Neural progenitor cell (in vitro differentiated cells): ENCODE data around the gene SPRR3. TPM values are rescaled to one million over a fixed set of nuclear protein-coding genes. Genes with fewer than 3 reads are reported as not detected.

Experiments
- DNase-seq: peaks from one replicate; pipeline ENCODE4 v3.0.0-alpha.2; 2016; ENCODE audit warnings: low spot score
- H2AFZ ChIP-seq: fragments of 200-600 bp; sonication (generic); replicated peaks from 2 replicates; pipeline ENCODE4 v1.6.1; 2016; ENCODE audit warnings: antibody characterized with exemption
- H3F3A ChIP-seq: fragments of 200-600 bp; sonication (generic); 2 replicates; pipeline ENCODE4 v1.6.1; 2016; ENCODE audit warnings: antibody characterized with exemption, low read depth
- H3K27ac ChIP-seq: fragments of 200-600 bp; sonication (generic); 2 replicates; pipeline ENCODE4 v1.5.1; 2016; ENCODE audit warnings: mild to moderate bottlenecking
- H3K27me3 ChIP-seq: fragments of 200-600 bp; sonication (generic); 2 replicates; pipeline ENCODE4 v1.6.1; 2016; ENCODE audit warnings: mild to moderate bottlenecking, moderate library complexity
- H3K36me3 ChIP-seq: fragments of 200-600 bp; sonication (generic); 2 replicates; pipeline ENCODE4 v1.5.1; 2016
- H3K4me1 ChIP-seq: fragments of 200-600 bp; sonication (generic); 2 replicates; pipeline ENCODE4 v1.6.1; 2016; ENCODE audit warnings: mixed run types
- H3K4me2 ChIP-seq: fragments of 200-600 bp; sonication (generic); 2 replicates; pipeline ENCODE4 v1.6.1; 2016
- H3K4me3 ChIP-seq: fragments of 200-600 bp; sonication (generic); 2 replicates; pipeline ENCODE4 v1.5.1; 2016
- H3K79me2 ChIP-seq: fragments of 200-600 bp; sonication (generic); 2 replicates; pipeline ENCODE4 v1.6.1; 2016; ENCODE audit warnings: low read depth
- H3K9ac ChIP-seq: fragments of 200-600 bp; sonication (generic); 2 replicates; pipeline ENCODE4 v1.6.1; 2016
- H3K9me3 ChIP-seq: fragments of 200-600 bp; sonication (generic); 2 replicates; pipeline ENCODE4 v1.5.1; 2016; ENCODE audit warnings: low read depth
- H4K20me1 ChIP-seq: fragments of 200-600 bp; sonication (generic); 2 replicates; pipeline ENCODE4 v1.6.1; 2016; ENCODE audit warnings: low read depth
- H3K27ac Mint-ChIP-seq: 3 replicates; pipeline ENCODE4 v1.8.0; 2021; ENCODE audit warnings: mixed read lengths
- H3K27me3 Mint-ChIP-seq: 2 replicates; pipeline ENCODE4 v1.8.0; 2022; ENCODE audit warnings: low read depth, mild to moderate bottlenecking, inconsistent platforms, moderate library complexity, mixed read lengths; ENCODE audit not compliant: insufficient read depth
- H3K36me3 Mint-ChIP-seq: 3 replicates; pipeline ENCODE4 v1.8.0; 2021; ENCODE audit warnings: mixed read lengths
- H3K4me1 Mint-ChIP-seq: 3 replicates; pipeline ENCODE4 v1.8.0; 2021; ENCODE audit warnings: mixed read lengths
- H3K4me3 Mint-ChIP-seq: 3 replicates; pipeline ENCODE4 v1.8.0; 2021; ENCODE audit warnings: mild to moderate bottlenecking, moderate library complexity, mixed read lengths
- H3K9me3 Mint-ChIP-seq: 3 replicates; pipeline ENCODE4 v1.8.0; 2020; ENCODE audit warnings: mixed read lengths
- EZH2 ChIP-seq: fragments of 200-600 bp; sonication (generic); IDR thresholded peaks from 2 replicates; pipeline ENCODE4 v1.6.1; 2017; ENCODE audit warnings: antibody characterized with exemption, mild to moderate bottlenecking, moderate library complexity
- EZH2phosphoT487 ChIP-seq: fragments of 200-600 bp; sonication (generic); IDR thresholded peaks from 2 replicates; pipeline ENCODE4 v1.6.1; 2017; ENCODE audit warnings: antibody characterized with exemption
- total RNA-seq: library from RNA; depleted of rRNA; stranded (reverse); fragments of >200 nt; gene quantifications from 2 replicates; pipeline ENCODE4 v1.2.3, GENCODE V29; 2015; ENCODE audit warnings: low replicate concordance
- TF ChIP-seq, protein P1 (sequence below): fragments of 200-600 bp; sonication (generic); IDR thresholded peaks from 2 replicates; pipeline ENCODE4 v1.5.1; 2017; ENCODE audit warnings: antibody characterized with exemption, mild to moderate bottlenecking

SPRR3 gene
- total RNA-seq, 1 donor from 2014 or later = not detected

DNA sequence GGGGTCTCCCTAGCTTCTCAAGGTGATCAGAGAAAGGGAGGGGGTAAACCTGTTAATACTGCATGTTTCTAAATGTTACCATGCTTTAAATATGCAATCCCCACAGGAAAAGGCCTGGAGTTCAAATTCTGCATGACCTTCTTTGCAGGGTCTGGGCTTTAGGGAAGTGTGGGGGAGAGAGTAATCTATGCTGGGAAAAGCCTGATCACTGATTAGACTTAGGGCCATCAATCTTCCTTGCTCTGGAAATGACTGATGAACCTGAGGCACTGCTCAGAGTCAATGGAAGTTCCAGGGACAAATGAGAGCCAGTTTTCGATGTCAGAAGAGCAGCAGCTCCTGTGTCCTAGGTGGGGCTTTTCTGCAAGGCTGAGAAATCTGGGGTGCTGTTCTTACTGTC, 20.9 kb upstream of the SPRR3 start:
- Histone ChIP-seq H2AFZ (no peak overlapping the region), H3K9me3 (no peaks in the 10 kb centered on the region), H3K27ac (no peak overlapping the region), H3K4me2 (no peak overlapping the region), H3K9ac (no peak overlapping the region), H3F3A (no peaks in the 10 kb centered on the region), H3K27me3 (no peaks in the 10 kb centered on the region), H3K4me3 (no peak overlapping the region), H3K4me1 (no peaks in the 10 kb centered on the region), H3K36me3 (no peaks in the 10 kb centered on the region), H4K20me1 (no peaks in the 10 kb centered on the region), H3K79me2 (no peaks in the 10 kb centered on the region)
- Mint-ChIP-seq H3K27me3 (peaks cover 7% of the 10 kb centered on the region), H3K36me3 (no peaks in the 10 kb centered on the region), H3K9me3 (no peaks in the 10 kb centered on the region), H3K4me3 (no peak overlapping the region), H3K4me1 (no peaks in the 10 kb centered on the region), H3K27ac (no peak overlapping the region)
- TF ChIP-seq EZH2phosphoT487 (no peak), EZH2 (no peak)
- TF ChIP-seq, protein P1, sequence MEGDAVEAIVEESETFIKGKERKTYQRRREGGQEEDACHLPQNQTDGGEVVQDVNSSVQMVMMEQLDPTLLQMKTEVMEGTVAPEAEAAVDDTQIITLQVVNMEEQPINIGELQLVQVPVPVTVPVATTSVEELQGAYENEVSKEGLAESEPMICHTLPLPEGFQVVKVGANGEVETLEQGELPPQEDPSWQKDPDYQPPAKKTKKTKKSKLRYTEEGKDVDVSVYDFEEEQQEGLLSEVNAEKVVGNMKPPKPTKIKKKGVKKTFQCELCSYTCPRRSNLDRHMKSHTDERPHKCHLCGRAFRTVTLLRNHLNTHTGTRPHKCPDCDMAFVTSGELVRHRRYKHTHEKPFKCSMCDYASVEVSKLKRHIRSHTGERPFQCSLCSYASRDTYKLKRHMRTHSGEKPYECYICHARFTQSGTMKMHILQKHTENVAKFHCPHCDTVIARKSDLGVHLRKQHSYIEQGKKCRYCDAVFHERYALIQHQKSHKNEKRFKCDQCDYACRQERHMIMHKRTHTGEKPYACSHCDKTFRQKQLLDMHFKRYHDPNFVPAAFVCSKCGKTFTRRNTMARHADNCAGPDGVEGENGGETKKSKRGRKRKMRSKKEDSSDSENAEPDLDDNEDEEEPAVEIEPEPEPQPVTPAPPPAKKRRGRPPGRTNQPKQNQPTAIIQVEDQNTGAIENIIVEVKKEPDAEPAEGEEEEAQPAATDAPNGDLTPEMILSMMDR = no peak
- DNase-seq = no peak

DNA sequence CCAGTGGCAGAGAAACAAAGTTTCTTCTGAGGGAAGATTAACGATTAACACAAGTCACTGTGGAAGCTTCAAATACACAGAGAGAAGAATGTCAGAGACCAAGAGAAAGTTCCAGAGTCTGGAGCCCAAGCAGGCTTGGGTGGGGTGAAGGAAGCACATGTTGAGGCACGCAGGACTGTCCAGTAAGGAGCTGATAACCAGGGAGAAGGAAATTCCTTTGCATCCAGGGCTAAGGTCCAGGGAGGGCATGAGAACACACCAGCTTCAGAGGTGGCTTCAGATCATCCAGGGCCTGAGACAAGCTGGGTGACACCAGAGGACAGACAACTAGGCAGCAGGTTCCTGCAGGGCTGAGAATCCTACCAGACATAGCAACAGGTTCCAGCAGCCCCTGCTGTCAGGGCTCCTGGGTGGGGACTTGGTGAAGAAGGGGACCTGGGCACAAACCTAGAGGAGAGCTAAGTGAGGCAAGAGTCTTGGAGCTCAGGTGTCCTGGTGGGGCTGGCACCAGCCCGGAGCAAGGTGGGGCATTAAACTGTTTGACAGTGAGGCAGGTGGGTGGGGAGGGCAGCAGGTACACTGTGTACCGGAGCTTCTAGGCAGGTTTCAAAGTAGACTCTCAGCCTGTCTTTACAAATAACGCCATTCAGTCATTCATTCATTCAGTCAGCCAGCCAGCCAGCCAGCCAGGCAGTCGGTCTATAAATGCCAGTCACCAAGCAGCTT, 20.2 kb upstream of the SPRR3 start:
- H3K4me2 ChIP-seq = no peak overlapping the region
- DNase-seq = no peak
- H3K27ac ChIP-seq = no peak overlapping the region
- no peak overlapping the region for H3K9ac ChIP-seq
- no peaks in the 10 kb centered on the region for H3K27me3 ChIP-seq
- H3F3A ChIP-seq = no peaks in the 10 kb centered on the region
- H3K4me3 ChIP-seq = no peak overlapping the region
- H3K4me3 Mint-ChIP-seq = no peak overlapping the region
- TF ChIP-seq, protein P1 = no peak
- no peak for TF ChIP-seq EZH2
- no peak for TF ChIP-seq EZH2phosphoT487
- H3K36me3 ChIP-seq = no peaks in the 10 kb centered on the region
- no peak overlapping the region for H3K27ac Mint-ChIP-seq
- no peaks in the 10 kb centered on the region for H3K4me1 ChIP-seq
- no peaks in the 10 kb centered on the region for H3K79me2 ChIP-seq
- no peaks in the 10 kb centered on the region for H3K4me1 Mint-ChIP-seq
- H3K9me3 Mint-ChIP-seq = no peaks in the 10 kb centered on the region
- H3K9me3 ChIP-seq = no peaks in the 10 kb centered on the region
- H4K20me1 ChIP-seq = no peaks in the 10 kb centered on the region
- H3K27me3 Mint-ChIP-seq = peaks cover 7% of the 10 kb centered on the region
- H2AFZ ChIP-seq = no peak overlapping the region
- H3K36me3 Mint-ChIP-seq = no peaks in the 10 kb centered on the region

DNA sequence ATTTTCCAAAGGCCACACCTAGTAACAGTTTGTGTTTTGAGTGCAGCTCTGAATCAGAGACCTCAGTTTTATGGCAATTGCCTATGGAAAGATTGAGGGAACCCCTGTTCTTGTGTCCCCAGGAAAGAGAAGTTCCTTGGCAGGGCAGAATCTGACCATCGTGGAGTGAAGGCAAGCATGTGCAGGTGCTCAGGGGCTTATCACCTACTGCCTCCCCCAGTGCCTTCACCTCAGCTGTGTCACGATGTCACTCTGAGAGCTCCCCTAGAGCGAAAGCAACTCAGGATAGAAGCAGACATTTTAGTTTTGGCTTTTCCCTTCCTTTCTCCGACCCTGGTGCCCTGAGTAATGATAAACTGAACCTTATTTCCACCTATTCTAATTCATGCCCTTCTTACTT, 19.5 kb upstream of the SPRR3 start:
- H3K4me3 Mint-ChIP-seq = no peak overlapping the region
- no peak overlapping the region for H3K4me3 ChIP-seq
- no peaks in the 10 kb centered on the region for H3K4me1 Mint-ChIP-seq
- H3K4me1 ChIP-seq = no peaks in the 10 kb centered on the region
- peaks cover 7% of the 10 kb centered on the region for H3K27me3 Mint-ChIP-seq
- H2AFZ ChIP-seq = no peak overlapping the region
- no peaks in the 10 kb centered on the region for H4K20me1 ChIP-seq
- H3F3A ChIP-seq = no peaks in the 10 kb centered on the region
- TF ChIP-seq EZH2 = no peak
- TF ChIP-seq EZH2phosphoT487 = no peak
- TF ChIP-seq, protein P1 = no peak
- no peak overlapping the region for H3K4me2 ChIP-seq
- H3K9me3 Mint-ChIP-seq = no peaks in the 10 kb centered on the region
- H3K36me3 ChIP-seq = no peaks in the 10 kb centered on the region
- H3K27ac ChIP-seq = no peak overlapping the region
- no peak overlapping the region for H3K27ac Mint-ChIP-seq
- H3K9ac ChIP-seq = no peak overlapping the region
- no peaks in the 10 kb centered on the region for H3K36me3 Mint-ChIP-seq
- H3K9me3 ChIP-seq = peaks cover 1% of the 10 kb centered on the region
- no peak for DNase-seq
- no peaks in the 10 kb centered on the region for H3K79me2 ChIP-seq
- H3K27me3 ChIP-seq = no peaks in the 10 kb centered on the region
